MCF 10A (cell line): ENCODE data around the gene MAPT. TPM values are rescaled to one million over a fixed set of nuclear protein-coding genes. Genes with fewer than 3 reads are reported as not detected.

Source experiments
- BruUV-seq: library from RNA; stranded (reverse); fragments of 400-500 nt; replicated peaks from 2 replicates; lab custom pipeline; 2021; lab: Mats Ljungman, UMichigan
- CTCF ChIA-PET: fragments of 300-600 bp; sonication (Branson Sonifier 250); formaldehyde crosslinking; extraction: SDS; loops from one replicate; lab custom pipeline; 2021; ENCODE audit warnings: antibody characterized with exemption, inconsistent platforms; lab: Yijun Ruan, JAX
- POLR2A ChIA-PET: fragments of 300-600, 350-650 bp; sonication (Branson Sonifier 250); formaldehyde crosslinking; extraction: SDS; loops from one replicate; lab custom pipeline; 2020; ENCODE audit warnings: antibody characterized with exemption, inconsistent platforms; lab: Yijun Ruan, JAX
- DNase-seq: peaks from one replicate; pipeline ENCODE4 v3.0.0-alpha.2; 2018; ENCODE audit not compliant: unreplicated experiment
- H3K27ac Mint-ChIP-seq: one replicate; pipeline ENCODE4 v1.8.0; 2022; ENCODE audit warnings: mild to moderate bottlenecking, low read depth, mixed read lengths; ENCODE audit not compliant: unreplicated experiment
- H3K27me3 Mint-ChIP-seq: one replicate; pipeline ENCODE4 v1.8.0; 2022; ENCODE audit warnings: mixed read lengths; ENCODE audit not compliant: insufficient read depth, unreplicated experiment
- H3K36me3 Mint-ChIP-seq: one replicate; pipeline ENCODE4 v1.8.0; 2022; ENCODE audit warnings: mild to moderate bottlenecking, moderate library complexity, mixed read lengths; ENCODE audit not compliant: insufficient read depth, unreplicated experiment
- H3K4me1 Mint-ChIP-seq: one replicate; pipeline ENCODE4 v1.8.0; 2022; ENCODE audit warnings: mixed read lengths; ENCODE audit not compliant: insufficient read depth, unreplicated experiment
- H3K4me3 Mint-ChIP-seq: one replicate; pipeline ENCODE4 v1.8.0; 2022; ENCODE audit warnings: mild to moderate bottlenecking, moderate library complexity, mixed read lengths; ENCODE audit not compliant: unreplicated experiment
- H3K9me3 Mint-ChIP-seq: one replicate; pipeline ENCODE4 v1.8.0; 2022; ENCODE audit warnings: mixed read lengths; ENCODE audit not compliant: unreplicated experiment
- intact Hi-C: fragments of 100-400 bp; cut with micrococcal nuclease; formaldehyde crosslinking; loops from 2 replicates; pipeline ENCODE4 v1.14.1; 2022
- total RNA-seq: library from RNA; stranded (reverse); gene quantifications from 2 replicates; pipeline ENCODE4 v1.2.3, GENCODE V29; 2022
- TF ChIP-seq, protein P1 (sequence below): fragments of 200-600 bp; IDR thresholded peaks from one replicate; pipeline ENCODE4 v1.8.0; 2022; ENCODE audit warnings: antibody characterized with exemption, mild to moderate bottlenecking; ENCODE audit not compliant: unreplicated experiment

Gene MAPT
- total RNA-seq, 1 experiment from 2014 or later = 0.42 TPM

GRCh38 chr17:46027048-46027975 lies 133.0 kb downstream of the MAPT start:
- peaks cover 70% of the 10 kb centered on the region for H3K36me3 Mint-ChIP-seq

DNA sequence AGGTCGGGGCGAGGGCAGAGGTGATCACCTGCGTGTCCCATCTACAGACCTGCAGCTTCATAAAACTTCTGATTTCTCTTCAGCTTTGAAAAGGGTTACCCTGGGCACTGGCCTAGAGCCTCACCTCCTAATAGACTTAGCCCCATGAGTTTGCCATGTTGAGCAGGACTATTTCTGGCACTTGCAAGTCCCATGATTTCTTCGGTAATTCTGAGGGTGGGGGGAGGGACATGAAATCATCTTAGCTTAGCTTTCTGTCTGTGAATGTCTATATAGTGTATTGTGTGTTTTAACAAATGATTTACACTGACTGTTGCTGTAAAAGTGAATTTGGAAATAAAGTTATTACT lies 133.6 kb downstream of the MAPT start:
- no peak overlapping the region for H3K27ac Mint-ChIP-seq
- DNase-seq = no peak
- intact Hi-C loops = no loop called here
- ChIA-PET CTCF (interaction anchor here (0.8 to 1.7 kb wide), 2 partner anchors 17 to 26 kb away, joined by 6 to 12 read pairs; no protein-coding TSS in a partner anchor), POLR2A (no interaction called here)
- TF ChIP-seq, protein P1, sequence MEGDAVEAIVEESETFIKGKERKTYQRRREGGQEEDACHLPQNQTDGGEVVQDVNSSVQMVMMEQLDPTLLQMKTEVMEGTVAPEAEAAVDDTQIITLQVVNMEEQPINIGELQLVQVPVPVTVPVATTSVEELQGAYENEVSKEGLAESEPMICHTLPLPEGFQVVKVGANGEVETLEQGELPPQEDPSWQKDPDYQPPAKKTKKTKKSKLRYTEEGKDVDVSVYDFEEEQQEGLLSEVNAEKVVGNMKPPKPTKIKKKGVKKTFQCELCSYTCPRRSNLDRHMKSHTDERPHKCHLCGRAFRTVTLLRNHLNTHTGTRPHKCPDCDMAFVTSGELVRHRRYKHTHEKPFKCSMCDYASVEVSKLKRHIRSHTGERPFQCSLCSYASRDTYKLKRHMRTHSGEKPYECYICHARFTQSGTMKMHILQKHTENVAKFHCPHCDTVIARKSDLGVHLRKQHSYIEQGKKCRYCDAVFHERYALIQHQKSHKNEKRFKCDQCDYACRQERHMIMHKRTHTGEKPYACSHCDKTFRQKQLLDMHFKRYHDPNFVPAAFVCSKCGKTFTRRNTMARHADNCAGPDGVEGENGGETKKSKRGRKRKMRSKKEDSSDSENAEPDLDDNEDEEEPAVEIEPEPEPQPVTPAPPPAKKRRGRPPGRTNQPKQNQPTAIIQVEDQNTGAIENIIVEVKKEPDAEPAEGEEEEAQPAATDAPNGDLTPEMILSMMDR = no peak
- H3K4me1 Mint-ChIP-seq = no peaks in the 10 kb centered on the region
- peaks cover 77% of the 10 kb centered on the region for H3K36me3 Mint-ChIP-seq
- no TSS peak for BruUV-seq
- H3K9me3 Mint-ChIP-seq = no peaks in the 10 kb centered on the region
- H3K4me3 Mint-ChIP-seq = no peak overlapping the region
- no peaks in the 10 kb centered on the region for H3K27me3 Mint-ChIP-seq

More at GRCh38 chr17:46027048-46027975, 133.0 kb downstream of the MAPT start:
- Mint-ChIP-seq H3K27me3 (no peaks in the 10 kb centered on the region), H3K9me3 (no peaks in the 10 kb centered on the region), H3K27ac (no peak overlapping the region), H3K4me3 (no peak overlapping the region), H3K4me1 (no peaks in the 10 kb centered on the region)
- TF ChIP-seq, protein P1 = no peak
- CTCF ChIA-PET = interaction anchor here (0.6 to 1.7 kb wide), 2 partner anchors 18 to 148 kb away, joined by 3 to 12 read pairs; no protein-coding TSS in a partner anchor
- intact Hi-C loops = no loop called here
- DNase-seq = no peak
- POLR2A ChIA-PET = no interaction called here
- no TSS peak for BruUV-seq

DNA sequence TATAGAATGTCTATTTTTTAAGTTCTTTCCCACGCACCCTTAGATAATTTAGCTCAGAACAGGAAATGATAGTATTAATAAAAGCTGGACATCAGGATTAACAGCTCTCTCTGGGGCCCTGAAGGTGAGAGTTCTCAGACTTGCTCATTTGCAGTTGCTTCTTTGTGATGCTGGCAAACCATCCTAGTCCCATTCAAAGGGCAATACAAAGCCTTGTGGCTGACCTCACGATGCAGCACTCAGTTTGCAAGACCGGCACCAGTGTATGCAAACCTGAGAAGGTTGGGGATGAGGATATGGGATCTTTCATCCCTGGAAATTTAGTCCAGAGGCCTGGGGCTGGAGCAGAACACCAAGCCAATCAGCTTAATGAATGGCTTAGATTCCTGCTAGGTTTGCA lies 134.0 kb downstream of the MAPT start:
- BruUV-seq = TSS peak; percentile 9
- peaks cover 80% of the 10 kb centered on the region for H3K36me3 Mint-ChIP-seq
- no peak overlapping the region for H3K27ac Mint-ChIP-seq

More for the DNA sequence above, 134.0 kb downstream of the MAPT start:
- TF ChIP-seq, protein P1 = no peak
- no peaks in the 10 kb centered on the region for H3K27me3 Mint-ChIP-seq
- no peaks in the 10 kb centered on the region for H3K9me3 Mint-ChIP-seq
- CTCF ChIA-PET = interaction anchor here (0.6 to 1.7 kb wide), 3 partner anchors 11 to 26 kb away, joined by 3 to 12 read pairs (median 6); no protein-coding TSS in a partner anchor
- no peak overlapping the region for H3K4me3 Mint-ChIP-seq
- intact Hi-C loops = no loop called here
- H3K4me1 Mint-ChIP-seq = no peaks in the 10 kb centered on the region
- POLR2A ChIA-PET = interaction anchor here (0.6 to 1.8 kb wide), 2 partner anchors 28 to 185 kb away, joined by 3 to 5 read pairs; no protein-coding TSS in a partner anchor
- DNase-seq = no peak
